C4-2B (cell line): ENCODE measurements around the gene PDZD2.

Experiments
- H3K27ac ChIP-seq: fragments of 450-650 bp; 2 replicates; pipeline ENCODE4 v1.5.1; 2017
- ZFX ChIP-seq: fragments of 450-650 bp; IDR thresholded peaks from 2 replicates; pipeline ENCODE4 v1.6.1; 2017
- TF ChIP-seq, protein P1 (sequence below): fragments of 450-650 bp; conservative IDR thresholded peaks from 2 replicates; pipeline ENCODE4 v1.5.1; 2017; ENCODE audit warnings: mild to moderate bottlenecking

Gene PDZD2

DNA sequence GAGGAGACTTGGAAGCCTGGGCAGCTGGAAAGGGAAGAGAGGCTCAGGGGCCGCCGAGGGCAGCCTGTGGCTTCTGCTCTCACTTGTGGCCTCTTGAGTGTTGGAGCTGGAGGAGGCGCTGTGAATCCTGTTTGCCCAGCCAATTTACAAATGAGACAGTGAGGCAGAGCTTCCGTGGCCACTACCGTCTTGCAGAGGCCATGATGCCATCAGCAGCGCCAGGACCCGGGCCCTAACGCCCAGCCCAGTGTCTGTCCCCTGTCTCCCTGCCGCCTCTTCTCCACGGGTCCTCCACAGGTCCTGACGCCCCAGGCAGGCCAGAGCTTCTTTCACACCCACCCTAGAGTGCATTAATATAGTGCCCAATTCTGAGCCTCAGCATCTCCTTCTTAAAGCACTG is 362.4 kb downstream of the PDZD2 start:
- no peak for TF ChIP-seq ZFX
- TF ChIP-seq, protein P1, sequence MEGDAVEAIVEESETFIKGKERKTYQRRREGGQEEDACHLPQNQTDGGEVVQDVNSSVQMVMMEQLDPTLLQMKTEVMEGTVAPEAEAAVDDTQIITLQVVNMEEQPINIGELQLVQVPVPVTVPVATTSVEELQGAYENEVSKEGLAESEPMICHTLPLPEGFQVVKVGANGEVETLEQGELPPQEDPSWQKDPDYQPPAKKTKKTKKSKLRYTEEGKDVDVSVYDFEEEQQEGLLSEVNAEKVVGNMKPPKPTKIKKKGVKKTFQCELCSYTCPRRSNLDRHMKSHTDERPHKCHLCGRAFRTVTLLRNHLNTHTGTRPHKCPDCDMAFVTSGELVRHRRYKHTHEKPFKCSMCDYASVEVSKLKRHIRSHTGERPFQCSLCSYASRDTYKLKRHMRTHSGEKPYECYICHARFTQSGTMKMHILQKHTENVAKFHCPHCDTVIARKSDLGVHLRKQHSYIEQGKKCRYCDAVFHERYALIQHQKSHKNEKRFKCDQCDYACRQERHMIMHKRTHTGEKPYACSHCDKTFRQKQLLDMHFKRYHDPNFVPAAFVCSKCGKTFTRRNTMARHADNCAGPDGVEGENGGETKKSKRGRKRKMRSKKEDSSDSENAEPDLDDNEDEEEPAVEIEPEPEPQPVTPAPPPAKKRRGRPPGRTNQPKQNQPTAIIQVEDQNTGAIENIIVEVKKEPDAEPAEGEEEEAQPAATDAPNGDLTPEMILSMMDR = no peak
- H3K27ac ChIP-seq = no peak overlapping the region

DNA sequence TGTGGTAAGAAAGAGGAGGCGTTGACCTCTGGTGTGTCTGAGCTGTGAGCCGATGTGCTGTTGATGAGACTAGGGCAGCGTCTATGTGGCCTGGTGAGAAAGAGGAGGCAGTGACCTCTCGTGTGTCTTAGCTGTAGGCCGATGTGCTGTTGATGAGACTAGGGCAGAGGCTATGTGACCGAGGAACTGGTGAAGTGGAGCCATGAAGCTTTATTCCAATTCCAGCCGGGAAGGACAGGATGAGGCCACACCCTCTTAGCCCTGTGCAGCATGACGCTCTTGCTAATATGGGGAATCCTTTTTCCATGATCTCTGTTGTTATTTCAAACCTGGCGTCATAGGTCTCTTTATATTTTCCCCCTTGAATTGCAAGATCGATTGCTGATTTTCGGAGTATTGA is 362.8 kb downstream of the PDZD2 start:
- H3K27ac ChIP-seq = no peak overlapping the region

DNA sequence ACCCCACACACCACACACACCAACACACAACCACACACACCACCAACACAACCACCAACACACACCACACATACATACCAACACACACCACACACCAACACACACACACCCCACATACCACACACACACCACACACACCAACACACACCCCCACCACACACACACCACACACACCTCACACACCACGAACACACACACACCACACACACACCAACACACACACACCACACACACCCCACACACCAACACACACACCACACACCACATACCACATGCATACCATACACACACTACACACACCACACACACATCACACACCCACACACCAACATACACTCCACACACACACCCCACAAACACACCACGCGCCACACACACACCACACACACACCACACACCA is 363.8 kb downstream of the PDZD2 start:
- no peak for TF ChIP-seq ZFX
- TF ChIP-seq, protein P1 = no peak
- H3K27ac ChIP-seq = no peak overlapping the region

More for the DNA sequence above, 362.8 kb downstream of the PDZD2 start:
- TF ChIP-seq, protein P1 = no peak
- no peak for TF ChIP-seq ZFX

DNA sequence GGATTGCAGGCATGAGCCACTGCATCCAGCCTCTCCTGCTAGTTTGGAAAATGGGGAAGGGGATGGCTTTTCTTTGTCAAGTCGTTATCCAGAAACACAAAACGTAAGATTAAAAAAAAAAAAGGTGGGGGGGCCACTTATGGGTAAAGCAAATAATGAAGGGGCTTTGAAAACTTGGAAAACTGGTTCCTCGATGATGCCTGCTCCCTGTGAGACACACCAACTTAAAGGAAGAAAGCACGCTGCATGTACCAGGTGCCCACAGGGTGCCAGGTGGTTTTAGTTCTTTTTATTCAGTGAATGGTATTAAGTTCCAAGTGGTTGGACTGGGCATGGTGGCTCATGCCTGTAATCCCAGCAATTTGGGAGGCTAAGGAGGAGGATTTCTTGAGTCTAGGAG is 365.1 kb downstream of the PDZD2 start:
- TF ChIP-seq, protein P1 = no peak
- no peak for TF ChIP-seq ZFX
- no peak overlapping the region for H3K27ac ChIP-seq

DNA sequence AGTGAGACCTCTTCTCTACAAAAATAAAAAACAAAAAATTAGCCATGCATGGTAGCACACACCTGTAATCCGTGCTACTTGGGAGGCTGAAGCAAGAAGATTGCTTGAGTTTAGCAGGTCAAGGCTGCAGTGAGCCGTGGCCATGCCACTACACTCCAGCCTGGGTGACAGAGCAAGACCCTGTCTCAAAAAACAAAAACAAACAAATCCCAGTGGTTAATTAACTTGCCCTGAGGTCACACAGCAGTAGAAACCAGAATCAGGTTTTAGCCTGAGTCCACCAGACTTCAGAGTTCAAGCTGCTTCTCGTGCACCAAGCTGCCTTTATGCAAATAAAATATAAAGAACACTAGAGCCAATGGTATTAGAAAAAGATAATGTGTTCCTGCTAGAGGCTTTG is 365.5 kb downstream of the PDZD2 start:
- TF ChIP-seq, protein P1 = no peak
- TF ChIP-seq ZFX = no peak
- H3K27ac ChIP-seq = no peak overlapping the region

DNA sequence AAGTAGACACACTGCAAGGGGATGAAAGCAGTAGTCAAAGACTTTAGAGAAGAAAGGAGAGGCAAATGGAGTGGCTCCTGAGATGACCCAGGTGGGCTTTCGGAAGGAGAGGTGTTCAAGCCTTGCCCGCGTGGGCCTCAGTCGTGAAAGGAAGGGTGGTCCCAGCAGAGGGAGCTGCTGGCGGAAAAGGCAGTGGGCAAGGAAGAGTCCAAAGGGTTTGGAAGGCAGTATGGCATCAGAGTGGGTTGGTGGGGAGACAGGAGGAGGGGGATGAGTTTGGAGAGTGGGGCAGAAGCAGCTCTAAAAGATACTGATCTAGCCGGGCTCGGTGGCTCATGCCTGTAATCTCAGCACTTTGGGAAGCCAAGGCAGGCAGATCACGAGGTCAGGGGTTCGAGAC is 369.8 kb downstream of the PDZD2 start:
- TF ChIP-seq ZFX = no peak
- TF ChIP-seq, protein P1 = no peak
- H3K27ac ChIP-seq = no peak overlapping the region

DNA sequence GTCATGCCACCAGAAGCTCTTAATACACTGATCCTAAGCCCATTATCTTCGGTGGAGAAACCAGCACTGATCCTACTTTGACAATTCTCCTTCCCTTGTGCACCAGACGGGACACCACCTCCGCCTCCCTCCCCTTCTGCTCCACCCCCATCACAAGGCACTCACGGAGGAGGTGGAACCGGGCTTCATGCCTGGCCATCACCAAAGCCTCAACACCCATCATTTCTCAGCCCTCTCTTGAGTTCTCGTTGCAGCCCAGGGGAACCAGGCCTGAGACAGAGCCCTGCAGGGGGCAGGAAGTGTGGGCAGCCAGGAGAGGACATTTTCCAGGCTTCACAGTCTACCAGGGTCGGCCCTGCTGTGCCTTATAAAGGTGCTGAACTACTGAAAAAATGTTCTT is 374.7 kb downstream of the PDZD2 start:
- no peak overlapping the region for H3K27ac ChIP-seq

More for the DNA sequence above, 374.7 kb downstream of the PDZD2 start:
- TF ChIP-seq, protein P1 = no peak
- TF ChIP-seq ZFX = no peak
